Hematopoietic multipotent progenitor cell treated with erythropoietin and hydrocortisone succinate and interleukin-3 and kit ligand, for 8 days (in vitro differentiated cells): ENCODE results near the gene PDXDC1.
"Not testable (repeated sequence)": the region's sequence is repeated elsewhere in the genome, so short reads cannot be mapped to it uniquely, and the experiment has no call there.

ENCODE experiments used
- DNase-seq: peaks from one replicate; pipeline ENCODE4 v3.0.0-alpha.2; 2015

The PDXDC1 gene

DNA sequence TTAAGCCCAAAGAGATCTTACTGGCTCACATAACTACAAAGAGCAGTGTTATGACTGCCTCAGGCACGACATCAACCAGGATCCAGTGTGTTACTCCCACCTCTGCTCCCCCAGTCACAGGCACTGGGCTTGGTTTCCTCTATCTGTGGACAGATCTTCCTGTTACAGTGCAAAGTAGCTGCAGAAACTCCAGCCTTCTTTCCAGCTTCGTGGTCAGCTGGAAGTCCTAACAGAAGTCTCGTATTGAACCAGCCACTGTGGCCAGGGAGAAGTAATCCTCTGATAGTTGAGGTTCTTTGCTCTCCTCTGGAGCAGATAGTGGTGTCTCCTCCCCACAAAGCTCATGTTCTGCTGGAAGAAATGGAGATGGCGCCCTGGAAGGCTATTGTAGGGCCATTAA lies 41.5 kb downstream of the PDXDC1 start:
- DNase-seq: not testable (repeated sequence)

DNA sequence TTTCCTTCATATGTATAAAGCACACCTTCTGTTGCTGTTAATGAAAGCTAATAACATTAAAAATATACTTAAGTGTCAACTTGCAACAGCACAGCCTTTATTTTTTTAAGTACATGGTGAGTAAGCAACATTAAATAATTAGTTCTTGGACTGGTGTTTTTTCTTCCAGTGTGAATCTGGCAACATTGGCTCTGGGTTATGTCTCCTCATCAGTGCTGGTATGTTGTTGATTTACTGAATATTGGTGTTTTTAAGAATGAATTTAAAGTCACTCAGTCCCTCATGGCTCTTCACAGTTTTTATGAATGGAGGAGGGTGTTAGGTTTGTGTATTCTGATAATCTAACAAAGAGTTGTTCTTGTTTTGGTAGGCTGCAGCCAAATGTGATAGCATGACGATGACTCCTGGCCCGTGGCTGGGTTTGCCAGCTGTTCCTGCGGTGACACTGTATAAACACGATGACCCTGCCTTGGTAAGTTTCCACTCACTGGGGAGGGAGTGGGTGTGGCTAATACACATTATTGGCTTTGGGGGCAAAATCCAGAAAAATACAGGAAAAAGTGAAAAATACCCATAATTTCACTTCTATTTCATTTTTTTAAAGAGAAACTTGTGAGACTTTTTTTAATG lies 42.2 kb downstream of the PDXDC1 start:
- DNase-seq: peak; percentile 59

DNA sequence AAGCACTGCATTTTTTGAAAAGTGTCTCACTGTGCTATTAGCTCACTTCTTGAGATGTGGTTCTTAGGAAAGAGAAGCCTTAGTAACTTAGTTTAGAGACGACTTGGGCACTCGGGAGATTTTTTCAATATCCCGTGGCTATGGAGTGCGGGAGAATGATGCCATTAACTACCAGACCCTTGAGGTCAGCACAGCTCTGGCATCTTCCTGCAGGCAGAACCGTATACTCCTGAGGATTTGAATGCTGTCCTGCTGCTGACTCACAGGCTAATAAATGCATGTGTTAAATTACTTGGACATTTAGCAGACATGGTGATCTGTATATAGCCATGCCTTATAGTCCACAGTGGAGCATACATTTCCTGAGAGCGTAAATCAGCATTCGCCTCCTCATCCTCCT lies 46.6 kb downstream of the PDXDC1 start:
- not testable (repeated sequence) for DNase-seq

DNA sequence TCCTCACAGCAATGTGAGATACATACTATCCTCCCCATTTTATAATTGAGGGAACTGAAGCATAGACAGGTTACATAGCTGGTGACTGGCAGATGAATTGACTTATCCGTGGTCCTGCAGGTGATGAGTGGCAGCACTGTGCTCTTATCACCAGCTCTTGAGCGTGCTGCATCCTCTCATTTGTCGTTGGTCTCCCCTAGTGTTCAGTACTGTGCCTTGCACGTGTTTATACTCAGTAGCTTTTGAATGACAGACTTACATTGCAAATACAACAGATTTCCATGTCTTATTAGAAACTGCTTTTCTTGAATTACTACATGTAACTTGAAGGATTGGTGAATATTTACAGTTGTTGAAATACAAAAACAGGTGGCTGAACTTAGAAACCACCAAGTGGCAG lies 47.4 kb downstream of the PDXDC1 start:
- DNase-seq: peak; percentile 82

DNA sequence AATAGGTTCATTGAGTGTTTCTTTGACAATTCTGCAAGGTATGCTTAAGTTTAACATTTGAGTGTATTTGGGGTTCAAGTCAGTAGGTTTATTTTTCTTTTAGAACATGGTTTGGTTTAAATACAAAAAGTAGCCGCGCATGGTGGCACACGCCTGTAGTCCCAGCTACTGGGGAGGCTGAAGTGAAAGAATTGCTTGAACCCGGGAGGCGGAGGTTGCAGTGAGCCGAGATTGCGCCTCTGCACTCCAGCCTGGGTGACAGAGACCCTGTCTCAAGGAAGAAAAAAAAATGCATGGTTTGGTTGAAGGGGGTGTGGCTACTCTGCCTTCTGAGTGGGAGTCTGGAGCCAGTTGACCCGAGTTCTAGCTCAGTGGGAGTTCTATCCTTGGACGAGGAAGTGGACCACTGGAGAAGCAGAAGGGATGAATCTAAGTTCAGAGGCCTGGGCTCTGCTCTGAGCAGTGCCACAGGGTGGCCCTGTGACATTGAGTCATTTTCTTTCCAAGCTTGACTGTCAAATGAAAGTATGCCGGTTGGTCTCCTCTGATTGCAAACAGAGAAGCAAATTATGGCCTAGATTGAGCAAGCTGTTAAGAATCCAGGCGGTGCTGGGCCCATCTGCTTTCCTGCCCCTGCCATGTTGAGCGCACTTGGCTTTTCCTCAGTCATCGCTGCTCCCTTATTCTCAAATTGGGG lies 48.7 kb downstream of the PDXDC1 start:
- DNase-seq: not testable (repeated sequence)

DNA sequence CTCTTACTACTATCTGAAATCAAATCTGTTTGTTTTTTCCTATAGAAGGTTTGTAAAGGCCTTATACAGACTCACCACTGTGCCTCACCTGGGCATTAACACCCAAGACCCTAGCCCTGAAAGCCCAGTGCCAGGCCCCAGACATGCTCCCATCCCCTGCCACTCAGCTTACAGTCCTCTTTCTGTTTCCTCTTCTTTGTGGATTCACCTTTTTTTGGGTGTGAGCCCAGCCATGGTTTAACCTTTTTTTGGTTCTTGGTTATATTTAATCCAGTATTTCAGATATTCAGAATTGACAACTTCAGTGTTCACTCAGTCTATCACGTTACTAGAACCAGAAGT lies 50.0 kb downstream of the PDXDC1 start:
- DNase-seq: not testable (repeated sequence)

DNA sequence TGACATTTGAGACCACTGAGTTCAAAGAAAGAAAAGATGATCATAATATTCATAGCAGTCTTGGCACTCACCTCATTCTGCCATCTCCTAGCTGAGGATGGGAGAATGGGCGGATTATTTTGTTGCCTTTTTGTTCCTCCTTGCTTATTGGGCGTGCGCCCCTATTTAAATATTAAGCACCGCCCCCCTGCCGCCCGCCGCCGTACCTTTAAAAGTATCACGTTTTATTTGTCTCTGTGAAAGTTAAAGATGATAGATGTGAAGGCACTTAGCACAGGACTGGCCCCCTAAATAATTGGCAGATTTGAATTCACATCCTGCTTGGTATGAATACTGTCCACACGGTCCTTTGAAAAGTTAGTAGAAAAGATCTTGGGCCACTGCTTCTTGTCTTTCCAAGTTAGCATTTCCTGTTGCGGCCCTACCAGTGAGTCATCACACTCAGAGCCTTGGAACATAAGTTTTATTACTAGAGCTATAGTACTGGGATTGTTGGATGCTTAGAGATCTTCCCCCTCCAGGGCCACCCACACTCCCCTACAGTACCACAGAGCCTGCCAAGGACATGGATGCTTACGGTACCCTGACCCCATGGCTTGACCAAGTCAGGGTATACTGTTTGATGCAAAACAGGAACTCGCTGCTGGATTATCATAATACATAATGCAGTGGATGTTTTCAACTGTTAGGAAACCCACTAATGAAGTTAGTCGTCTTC lies 50.6 kb downstream of the PDXDC1 start:
- not testable (repeated sequence) for DNase-seq

DNA sequence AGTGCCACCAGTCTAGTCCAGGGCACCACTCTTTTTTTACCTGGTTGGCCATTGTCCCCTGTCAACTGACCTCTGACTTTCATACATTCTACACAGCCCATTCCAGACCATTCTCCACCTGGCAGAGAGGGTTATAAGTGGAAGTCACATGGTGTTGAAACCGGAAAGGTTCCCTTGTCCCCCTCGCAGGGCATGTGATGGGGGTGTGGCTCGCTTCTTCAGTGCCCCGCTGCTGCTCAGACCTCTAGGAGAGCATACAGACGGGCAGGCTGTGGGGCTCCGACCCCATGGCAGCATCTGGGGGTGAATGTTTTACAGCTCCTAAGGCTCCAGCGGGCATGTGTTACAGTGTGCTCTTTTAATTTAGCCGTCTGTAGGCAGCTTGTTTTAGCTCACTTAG lies 52.2 kb downstream of the PDXDC1 start:
- DNase-seq: not testable (repeated sequence)

DNA sequence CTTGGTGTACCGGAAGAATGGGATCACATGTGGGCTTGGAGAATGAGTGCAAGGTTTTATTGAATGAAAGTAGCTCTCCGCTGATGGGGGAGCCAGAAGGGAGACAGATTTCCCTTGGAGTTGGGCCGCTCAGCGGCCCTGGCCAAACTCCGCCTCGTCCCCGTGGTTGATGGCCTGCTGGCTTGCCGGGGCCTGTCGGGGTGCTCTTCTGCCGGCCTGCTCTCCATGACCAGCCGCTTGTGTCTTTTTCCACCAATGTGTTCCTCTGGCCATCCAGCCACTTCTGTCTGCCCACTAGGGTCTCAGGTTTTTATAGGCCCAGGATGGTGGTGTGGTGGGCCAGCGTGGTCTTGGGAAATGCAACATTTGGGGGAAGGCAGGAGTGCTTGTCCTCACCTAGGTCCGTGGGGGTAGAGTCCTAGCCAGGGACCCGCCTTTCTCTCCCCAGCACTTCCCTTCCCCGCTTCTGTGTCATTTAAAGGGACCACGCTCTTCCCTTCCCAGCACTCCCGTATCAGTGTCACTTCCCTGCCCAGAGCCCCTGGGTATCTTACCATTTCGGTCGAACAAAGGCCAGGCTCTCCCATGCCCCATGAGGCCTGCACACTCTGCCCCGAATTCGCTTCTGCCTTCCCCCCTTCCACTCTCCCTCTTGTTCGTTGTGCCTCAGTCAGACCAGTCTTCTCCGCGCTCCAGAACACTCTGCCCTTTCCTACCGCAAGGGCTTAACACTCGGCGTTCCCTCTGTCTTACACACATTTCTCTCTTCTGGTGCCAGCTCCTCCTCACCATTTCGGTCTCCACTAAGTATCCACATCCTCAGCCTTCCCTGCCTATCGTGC lies 52.9 kb downstream of the PDXDC1 start:
- not testable (repeated sequence) for DNase-seq

DNA sequence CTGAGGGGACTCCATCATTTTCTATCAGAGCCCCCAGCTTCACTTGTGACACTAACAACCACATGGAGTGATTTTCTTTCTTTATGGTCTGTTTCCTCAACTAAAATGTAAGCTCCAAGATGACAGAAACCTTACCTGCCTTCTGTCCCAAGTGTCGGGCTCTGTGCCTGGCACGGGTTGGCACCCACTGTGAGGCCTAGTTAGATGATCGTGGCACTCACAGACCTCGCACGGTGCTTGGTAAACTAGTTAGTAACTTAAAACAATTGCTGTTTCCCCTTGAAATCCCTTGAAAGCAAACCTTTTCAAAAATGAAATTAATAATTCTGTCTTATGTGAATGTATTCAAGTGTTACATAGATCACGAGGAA lies 53.5 kb downstream of the PDXDC1 start:
- not testable (repeated sequence) for DNase-seq

DNA sequence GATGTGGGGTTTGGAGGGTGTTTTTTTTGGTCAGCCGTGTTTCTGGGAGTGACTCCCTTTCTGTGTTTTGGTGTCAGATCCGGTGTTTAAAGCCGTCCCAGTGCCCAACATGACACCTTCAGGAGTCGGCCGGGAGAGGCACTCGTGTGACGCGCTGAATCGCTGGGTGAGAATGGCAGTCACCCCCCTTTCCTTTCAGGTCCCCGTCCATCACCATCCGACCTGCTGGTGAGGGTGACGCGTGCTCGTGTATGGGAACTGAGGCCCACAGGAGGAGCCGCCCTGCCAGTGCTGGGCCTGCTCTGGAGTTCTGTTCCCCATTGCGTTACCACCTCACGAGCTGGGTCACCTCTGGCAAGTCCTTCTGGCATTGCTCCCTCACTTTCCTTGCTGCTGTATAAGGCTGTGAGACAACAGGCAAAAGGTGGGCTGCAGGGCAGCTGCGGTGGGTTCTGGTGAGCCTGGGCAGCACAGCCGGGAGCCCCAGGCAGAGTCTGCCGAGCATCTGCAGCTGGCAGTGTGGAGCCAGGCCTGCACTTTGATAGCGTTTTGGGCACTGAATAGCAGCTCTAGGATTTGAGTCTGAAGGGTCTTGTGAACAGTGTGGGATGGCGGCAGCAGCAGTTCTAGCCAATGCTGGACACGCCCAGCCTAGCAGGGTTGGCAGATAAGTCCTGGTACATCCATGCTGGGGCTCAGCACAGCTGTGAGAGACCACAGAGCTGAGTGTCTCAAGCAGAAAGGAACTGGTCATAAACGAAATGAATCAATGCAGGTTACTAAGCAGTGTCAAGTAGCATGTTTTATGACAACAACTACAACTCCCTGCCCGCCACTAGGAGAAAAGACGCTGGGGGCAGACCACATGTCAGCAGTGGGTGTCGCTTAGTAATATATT lies 54.2 kb downstream of the PDXDC1 start:
- peak; percentile 82 for DNase-seq

DNA sequence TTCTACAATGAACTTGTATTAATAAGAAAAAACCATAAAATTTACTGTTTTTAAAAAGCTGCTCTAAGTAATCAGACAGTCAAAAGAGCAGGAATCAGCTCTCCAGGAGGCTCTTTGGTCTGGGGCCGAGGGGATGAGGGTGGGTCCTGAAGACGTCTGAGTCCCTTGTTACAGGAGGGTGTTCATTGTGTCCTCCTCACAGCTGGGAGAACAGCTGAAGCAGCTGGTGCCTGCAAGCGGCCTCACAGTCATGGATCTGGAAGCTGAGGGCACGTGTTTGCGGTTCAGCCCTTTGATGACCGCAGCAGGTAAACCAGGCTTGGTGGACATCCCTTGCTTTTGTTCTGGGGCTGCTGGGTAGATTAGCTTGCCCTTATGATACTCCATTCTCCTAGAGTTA lies 54.9 kb downstream of the PDXDC1 start:
- not testable (repeated sequence) for DNase-seq

DNA sequence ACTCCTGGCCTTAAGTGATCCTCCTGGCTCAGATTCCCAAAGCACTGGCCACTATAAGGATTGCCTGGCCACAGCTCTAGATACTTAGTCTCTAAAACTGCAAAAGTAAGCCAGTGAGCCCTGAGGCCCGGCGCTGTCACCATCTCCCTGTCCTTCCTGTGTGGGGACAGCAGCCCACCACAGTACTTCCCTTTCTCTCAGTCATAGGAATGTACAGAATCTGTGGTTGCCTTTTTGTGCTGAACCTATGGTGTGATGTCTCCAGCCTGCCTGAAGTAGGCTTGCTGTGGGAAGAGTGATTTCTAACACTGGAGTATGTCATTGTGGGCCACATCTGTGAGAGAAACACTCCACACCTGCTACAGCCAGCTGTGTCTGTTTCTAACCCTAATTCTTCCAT lies 56.4 kb downstream of the PDXDC1 start:
- DNase-seq: no peak

DNA sequence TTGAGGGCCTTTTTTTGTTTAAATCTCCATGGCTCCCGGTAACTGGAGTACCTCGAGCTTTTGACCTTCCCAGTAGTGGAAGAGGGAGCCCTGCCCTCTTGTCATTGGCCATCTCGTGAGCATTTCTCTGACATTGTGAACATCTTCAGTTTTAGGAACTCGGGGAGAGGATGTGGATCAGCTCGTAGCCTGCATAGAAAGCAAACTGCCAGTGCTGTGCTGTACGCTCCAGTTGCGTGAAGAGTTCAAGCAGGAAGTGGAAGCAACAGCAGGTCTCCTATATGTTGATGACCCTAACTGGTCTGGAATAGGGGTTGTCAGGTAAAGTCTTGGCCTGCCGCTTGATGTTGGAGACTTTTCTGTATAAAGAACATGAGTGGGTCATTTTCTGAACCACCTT lies 56.8 kb downstream of the PDXDC1 start:
- no peak for DNase-seq

DNA sequence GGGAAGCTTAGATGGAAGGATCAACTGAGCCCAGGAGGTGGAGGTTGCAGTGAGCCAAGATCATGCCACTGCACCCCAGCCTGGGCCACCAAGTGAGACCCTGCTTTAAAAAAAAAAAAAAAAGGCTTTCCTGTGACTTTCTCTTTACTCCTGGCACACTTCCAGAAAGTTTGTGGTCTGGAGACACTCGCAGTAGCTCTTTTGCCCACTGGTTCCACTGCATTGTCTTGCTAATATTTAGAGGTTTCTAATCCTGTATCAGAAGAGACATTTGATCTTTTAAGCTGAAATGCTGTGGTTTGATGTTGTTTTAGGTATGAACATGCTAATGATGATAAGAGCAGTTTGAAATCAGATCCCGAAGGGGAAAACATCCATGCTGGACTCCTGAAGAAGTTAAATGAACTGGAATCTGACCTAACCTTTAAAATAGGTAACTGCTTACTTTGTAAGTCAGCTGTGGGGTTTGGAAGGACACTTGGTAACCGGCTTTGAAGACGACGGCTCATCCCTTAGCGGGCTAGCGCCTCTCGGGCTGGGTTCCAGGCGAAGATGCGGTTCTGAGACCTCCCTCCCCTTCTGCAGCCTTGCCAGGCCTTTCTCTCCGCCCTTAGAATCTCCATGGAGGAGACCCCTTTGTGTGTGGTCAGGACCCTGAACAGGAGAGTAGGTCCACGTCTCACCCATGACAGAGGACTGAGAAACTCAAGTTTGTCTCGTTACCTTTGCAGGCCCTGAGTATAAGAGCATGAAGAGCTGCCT lies 57.9 kb downstream of the PDXDC1 start:
- peak; percentile 76 for DNase-seq

DNA sequence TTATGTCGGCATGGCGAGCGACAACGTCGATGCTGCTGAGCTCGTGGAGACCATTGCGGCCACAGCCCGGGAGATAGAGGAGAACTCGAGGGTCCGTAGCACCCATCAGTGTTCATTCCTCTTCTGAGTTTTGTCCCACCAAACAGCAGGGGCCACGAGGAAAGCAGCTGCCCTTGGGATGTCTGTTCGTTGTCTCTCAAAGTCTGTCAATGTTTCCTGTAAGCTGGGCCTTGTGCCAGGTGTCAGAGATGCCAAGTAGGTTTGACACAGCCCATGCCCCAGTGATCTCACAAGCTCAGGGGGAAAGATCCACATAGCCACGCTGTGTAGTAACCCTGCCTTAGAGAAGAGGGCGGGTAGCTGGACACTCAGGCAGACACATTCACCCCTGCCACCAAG lies 58.5 kb downstream of the PDXDC1 start:
- DNase-seq: no peak

DNA sequence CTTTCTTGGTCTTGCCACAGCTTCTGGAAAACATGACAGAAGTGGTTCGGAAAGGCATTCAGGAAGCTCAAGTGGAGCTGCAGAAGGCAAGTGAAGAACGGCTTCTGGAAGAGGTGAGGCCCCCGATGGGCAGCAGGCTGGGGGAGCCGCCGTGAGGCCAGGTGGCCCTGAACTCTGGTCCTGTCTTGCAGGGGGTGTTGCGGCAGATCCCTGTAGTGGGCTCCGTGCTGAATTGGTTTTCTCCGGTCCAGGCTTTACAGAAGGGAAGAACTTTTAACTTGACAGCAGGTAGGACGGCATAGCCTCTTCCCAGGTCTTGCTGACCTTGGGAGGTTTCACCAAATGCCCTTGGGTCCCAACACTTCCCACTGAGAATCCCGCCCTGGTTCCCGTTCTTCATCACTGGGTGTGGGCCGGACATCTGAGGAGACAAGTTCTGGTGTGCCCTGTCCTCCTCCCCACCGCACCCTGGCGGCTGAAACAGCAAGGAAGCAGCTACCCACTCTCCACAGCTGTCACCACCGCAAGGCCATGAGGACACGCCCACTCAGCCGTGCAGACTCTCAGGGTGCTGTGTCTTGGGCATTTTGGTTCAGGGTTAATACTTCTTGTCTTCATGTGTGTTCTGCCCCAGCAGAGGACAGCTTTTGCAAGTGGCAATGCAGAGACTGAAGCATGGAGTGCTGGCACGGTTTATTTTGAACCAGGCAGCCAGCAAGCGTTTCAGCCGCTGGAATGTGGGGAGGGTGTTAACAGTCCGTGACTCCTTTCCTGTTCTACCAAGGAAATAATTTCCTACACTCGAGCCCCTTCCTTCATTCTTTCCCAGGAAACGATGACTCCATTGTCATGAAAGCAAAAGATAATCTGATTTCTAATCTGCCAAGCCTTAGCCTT lies 59.7 kb downstream of the PDXDC1 start:
- no peak for DNase-seq

DNA sequence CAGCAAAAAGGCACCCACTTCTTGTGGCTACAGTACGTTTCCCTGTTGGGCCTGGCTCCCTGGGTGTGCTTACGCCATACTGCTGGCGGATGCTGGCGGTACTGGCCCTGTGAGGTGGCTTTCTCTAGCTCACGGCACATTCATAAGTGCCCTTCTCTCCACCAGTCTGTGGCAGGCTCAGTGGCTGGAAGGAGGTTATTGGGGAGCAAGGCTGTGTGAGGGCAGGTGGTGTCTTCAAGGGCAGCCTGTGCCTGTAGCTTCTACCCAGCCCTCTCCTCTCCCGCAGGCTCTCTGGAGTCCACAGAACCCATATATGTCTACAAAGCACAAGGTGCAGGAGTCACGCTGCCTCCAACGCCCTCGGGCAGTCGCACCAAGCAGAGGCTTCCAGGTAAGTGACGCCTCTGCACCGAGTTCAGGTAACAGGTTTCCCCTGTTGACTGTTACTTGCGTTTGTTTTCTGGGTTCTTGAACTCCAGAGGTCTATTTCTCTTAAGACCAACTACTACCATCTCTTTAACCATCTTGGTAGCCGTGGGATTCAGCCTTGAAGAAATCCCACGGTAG lies 60.4 kb downstream of the PDXDC1 start:
- DNase-seq: no peak

DNA sequence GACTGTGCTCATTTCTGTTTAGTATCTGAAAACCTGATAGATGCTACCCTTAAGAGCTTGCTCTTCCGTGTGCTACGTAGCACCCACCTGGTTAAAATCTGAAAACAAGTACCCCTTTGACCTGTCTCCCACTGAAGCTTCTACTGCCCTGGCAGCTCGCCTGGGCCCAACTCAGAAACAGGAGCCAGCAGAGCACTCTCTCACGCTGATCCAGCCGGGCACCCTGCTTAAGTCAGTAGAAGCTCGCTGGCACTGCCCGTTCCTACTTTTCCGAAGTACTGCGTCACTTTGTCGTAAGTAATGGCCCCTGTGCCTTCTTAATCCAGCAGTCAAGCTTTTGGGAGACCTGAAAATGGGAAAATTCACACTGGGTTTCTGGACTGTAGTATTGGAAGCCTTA lies 62.2 kb downstream of the PDXDC1 start:
- DNase-seq: no peak

DNA sequence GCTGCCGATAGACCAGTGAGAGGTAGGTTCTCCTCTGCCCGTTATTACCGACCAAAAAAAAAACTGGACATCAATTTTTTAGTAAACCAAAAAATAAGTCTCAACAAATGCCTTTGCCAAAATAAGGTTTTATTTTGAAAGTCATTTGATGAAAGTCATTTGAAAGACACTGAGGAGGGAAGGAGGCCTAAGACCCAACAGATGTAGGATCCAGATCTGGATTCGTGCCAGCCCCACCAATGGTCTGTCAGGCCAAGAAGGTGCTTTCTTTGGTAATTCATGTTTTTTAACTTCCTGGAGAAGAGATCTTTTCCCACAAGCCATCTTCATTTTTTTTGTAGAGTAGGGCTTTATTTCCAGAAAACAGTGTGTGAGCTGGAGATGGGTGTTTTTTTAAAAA lies 62.9 kb downstream of the PDXDC1 start:
- DNase-seq: peak; percentile 80
